Hematopoietic multipotent progenitor cell treated with erythropoietin and hydrocortisone succinate and interleukin-3 and kit ligand, for 6 days (in vitro differentiated cells): ENCODE measurements around the gene FCGR3A.
"Not testable (repeated sequence)": the region's sequence is repeated elsewhere in the genome, so short reads cannot be mapped to it uniquely, and the experiment has no call there.

Source experiments
- DNase-seq: peaks from one replicate; pipeline ENCODE4 v3.0.0-alpha.2; 2015

FCGR3A gene

DNA sequence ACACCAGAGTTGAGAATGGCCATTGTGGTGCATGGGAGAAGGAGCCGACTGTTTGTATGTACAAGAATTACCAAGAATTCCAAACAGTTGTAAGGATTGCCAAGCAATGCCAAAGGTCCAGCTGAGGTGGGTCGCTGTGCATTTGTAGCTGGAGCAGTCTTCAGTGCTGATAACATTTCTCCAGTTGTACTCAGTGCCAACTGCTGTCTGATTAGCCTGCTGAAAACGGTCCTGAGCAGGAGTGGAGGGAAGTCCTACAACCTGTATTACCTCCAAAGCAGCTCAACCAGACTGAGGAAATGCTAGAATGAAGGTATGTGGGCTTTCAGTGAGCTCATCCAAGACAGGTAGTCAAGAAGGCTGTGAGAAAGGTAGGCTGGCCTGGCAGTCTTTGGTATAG is 6.5 kb upstream of the FCGR3A start:
- peak; percentile 65 for DNase-seq

DNA sequence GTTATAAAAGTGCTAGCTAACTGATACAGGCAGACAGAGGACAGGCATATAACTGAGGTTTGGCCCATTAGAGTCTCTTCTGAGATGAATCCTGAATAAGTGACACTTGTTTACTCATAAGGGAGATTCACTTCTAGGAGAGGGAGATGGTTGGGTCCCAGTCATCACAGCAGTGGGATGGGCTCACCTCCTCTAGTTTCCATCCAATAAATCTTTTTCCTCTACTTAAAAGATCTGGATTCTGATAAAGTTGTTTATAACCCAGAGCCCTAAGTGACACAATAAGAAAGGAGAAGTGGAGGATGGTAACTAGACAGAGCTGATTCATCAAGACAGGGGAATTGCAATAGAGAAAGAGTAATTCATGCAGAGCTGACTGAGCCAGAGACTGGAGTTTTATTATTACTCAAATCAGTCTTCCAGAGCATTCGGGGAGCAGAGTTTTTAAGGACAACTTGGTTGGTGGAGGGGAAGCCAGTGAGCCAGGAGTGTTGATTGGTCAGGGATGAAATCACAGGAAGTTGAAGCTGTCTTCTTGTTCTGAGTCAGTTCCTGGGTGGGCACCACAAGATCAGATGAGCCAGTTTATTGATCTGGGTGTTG is 5.3 kb upstream of the FCGR3A start:
- not testable (repeated sequence) for DNase-seq

- not testable (repeated sequence) for DNase-seq
These were observed 4.7 kb upstream of the FCGR3A start for GRCh38 chr1:161554340-161554739.

DNA sequence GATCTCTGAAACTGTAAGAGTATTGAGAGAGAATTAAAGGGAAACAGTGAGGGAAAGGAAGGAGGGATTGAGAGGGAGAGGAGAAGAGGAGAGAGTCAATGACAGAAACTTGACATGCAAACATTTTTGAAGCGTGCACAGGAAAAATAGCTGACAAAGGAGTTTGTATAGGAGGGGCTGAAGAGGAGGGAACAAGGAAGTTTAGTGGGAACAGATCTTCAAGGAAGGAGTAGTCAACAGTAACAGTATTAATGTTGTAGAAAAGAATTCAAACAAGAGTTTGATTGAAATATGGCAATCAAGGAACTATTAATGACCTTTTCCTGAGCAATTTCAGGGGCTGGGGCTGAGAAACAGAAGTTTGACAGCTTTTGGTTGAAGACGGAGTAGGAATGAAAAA is 4.0 kb upstream of the FCGR3A start:
- DNase-seq, result not testable (repeated sequence)

GRCh38 chr1:161550942-161551341 is 1.3 kb upstream of the FCGR3A start:
- not testable (repeated sequence) for DNase-seq

DNA sequence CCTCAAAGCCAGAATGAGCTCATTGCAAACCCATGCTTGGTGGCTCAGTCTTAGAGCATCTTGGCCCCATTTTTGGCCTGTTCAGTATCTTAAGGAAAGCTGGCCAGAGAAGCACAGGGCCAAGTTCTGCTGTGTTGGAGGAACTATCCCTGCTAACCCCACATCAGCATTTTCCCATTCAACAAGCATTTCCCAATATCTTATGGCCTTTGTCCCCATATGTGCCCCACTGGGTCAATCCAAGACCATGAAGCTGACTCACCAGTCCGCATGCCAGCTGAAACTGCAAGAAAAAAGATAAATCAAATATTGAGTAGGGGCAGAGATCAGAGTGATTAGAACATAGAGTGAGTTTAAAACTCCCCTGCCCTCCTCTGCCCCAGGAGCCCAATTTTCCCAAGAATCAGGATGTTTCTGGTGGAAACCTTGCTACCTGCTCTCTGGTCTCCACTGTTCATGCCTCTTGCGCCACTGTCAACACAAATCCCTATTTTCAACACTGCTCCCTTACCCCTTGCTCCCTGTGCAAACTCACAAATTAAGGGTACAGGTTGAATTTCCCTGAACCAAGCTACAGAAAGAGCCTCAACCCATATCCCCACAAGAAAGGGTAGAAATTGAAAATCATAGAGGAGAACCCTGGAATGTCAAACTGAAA is 740 bp downstream of the FCGR3A start:
- DNase-seq, result not testable (repeated sequence)

DNA sequence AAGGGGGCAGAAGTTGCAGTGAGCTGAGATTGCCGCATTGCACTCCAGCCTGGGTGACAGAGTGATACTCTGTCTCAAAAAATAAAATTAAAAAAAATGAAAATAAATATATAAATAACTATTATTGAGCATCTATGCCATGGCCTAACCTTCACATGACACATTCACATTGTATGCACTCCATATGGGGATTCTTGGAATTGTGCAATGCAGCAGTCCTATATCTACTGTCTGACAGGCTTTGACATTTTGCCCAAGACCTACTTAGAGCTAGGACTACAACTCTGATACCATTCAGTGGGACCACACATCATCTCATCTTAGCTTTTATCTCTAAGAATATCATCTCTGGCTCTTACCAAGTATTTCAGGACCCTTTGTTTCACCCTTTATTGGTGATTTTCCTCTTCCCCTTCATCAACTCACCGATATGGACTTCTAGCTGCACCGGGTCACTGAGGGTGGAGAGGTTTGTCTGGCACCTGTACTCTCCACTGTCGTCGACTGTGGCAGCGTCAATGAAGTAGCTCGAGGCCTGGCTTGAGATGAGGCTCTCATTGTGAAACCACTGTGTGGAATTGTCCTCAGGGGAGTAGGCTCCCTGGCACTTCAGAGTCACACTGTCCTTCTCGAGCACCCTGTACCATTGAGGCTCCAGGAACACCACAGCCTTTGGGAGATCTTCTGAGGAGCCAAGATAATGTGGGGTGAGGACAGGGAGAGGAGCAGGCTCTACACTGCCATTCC is 1.4 kb downstream of the FCGR3A start:
- not testable (repeated sequence) for DNase-seq

GRCh38 chr1:161545005-161545731 is 4.5 kb downstream of the FCGR3A start:
- peak; percentile 54 for DNase-seq

DNA sequence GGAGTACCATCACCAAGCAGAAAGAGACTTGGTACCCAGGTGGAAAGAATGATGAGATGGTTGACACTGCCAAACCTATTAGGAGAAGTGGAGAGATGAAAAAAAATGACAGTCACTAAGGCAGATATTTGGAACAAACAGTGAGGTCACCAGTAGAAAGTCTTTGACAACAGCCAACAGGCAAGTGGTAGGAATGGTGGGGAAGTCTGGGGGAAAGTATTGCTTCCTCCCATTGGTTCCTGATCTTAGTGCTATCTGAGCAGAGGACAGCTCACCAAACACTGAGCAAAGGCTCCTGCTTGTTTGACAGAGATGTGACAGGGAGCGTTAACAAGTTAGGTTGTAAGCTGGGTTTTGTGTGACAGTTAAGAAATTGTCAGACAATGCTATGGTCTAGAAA is 6.5 kb downstream of the FCGR3A start:
- peak; percentile 32 for DNase-seq

DNA sequence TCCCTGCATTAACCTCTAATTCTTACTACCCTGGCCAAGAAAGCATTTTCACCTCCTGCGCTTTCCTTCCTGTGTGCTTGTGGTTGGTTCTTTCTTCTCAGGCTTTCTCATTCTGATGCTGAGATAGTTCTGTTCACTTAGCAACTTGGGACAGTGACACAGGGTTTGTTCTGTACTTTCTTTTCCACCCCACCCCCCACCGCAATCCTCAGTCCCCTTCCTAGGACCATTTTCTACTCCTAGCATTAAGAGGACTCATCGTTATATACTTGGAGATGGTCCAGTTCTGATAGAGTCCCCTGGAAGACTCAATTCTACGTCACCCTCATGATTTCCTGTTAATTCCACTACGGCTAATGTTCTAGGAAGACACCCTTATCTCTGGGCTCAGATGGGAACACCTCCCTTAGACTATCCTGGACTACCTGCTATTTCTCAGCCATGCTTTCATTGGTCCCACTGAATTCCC is 7.5 kb downstream of the FCGR3A start:
- DNase-seq, result peak; percentile 88

DNA sequence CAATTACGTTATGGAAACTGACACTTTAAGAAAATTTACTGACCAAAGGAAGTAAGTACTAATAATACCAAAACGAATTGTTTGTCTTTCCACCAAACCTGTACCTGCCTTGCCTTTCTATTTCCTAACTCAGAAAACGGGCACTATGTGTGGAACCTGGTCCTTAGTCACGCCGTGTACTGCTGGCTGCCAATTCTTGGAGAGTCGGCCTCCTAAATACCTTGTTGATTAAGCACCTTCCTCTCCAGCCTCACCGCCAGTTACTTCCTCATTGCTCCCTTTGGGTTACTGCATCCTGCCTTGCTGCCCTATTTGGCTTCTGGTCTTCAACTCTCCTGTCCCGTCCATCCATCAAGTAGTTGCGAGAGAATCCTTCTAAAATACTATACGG is 9.1 kb downstream of the FCGR3A start:
- DNase-seq, result peak; percentile 41

DNA sequence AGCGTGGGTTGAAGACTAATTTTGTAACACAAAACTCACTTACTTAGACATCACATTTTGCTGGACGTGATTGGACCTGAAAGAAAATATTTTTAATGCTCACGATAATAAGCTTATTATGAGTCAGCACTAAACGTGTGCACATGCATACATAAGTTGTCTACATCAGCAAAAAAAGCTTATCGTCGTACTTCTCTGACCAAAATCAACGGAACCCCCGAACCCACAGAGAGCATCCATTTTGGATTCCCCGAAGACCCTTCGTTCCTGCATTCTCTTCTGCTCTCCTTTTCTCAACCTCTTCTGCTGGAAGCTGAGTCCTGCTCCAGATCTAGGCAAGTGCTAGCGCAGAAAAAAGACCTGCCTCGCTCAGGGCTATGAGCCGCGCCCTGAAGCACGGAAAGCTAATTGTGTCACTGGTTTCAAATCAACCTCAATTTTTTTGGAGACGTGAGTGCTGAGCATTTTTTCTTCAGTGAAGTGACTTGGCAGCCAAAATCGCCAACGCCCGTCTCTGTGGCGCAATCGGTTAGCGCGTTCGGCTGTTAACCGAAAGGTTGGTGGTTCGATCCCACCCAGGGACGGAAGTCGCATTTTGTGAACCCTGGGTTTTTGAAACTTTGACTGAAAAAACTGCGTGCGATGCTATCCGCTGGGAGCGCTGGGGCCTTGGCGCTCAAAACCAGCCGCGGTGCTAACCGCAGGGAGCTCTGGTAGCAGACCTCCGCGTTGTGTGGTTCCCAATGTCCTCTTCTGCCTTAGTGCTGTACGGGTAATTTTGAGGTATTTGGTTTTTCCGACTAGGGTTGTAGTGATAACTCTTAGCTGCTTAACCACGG is 9.7 kb downstream of the FCGR3A start:
- DNase-seq, result peak; percentile 94

DNA sequence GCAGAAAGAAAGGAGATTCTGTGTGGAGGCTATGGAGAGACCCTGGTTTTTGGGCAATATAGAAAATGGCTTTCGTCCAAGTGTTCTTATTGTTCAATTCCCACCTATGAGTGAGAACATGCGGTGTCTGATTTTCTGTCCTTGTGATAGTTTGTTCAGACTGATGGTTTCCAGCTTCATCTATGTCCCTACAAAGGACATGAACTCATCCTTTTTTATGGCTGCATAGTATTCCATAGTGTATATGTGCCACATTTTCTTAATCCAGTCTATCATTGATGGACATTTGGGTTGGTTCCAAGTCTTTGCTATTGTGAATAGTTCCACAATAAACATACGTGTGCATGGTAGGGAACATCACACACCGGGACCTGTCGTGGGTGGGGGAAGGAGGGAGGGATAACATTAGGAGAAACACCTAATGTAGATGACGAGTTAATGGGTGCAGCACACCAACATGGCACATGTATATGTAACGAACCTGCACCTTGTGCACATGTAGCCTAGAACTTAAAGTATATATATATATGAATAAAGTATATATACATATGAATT is 10.6 kb downstream of the FCGR3A start:
- DNase-seq, result not testable (repeated sequence)

- not testable (repeated sequence) for DNase-seq
These were observed 12.4 kb downstream of the FCGR3A start for GRCh38 chr1:161537068-161537669.

DNA sequence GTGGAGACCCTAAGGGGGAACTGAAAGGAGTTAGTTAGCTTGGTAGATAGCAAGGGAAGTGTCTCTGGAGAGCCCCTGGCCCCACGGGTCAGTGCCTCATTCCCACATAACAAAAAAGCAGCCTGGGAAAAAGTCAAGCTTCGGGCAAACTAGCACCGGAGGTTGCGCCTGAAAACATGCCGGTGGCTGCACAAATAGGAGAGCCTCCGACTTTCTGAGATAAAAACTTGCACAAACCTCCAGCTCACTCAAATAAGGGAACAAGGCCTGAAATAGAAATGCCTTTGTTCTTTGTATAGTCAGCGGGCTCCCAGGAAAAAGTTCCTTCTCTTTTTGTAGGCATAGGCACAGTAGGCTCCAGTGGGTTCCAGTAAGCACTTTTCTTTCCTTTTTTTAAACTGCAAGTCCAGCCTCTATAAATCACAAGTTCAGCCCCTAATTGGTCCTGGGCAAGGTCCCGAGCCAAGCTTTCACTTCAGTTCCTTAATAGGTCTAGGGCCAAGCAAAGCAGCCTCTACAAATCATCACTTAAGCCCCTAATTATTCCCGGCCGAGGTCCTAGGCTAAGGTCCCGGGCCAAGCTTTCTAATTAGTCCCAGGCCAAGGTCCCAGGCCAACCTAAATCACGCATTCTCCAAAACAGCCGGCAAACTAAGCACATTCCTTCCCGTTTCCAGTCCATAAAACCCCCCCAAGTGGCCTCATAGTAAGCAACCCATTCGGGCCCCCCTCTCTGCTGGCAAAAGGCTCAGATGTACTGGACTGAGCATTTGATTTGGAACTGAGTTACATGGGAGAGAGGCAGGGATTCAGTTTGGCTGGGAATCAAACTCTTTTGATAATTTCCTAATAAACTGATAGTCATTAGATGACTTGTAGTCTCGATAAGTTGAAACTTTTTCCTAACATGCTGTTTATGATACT is 16.7 kb downstream of the FCGR3A start:
- peak; percentile 6 for DNase-seq

GRCh38 chr1:161531986-161532643 is 17.5 kb downstream of the FCGR3A start:
- peak; percentile 2 for DNase-seq

DNA sequence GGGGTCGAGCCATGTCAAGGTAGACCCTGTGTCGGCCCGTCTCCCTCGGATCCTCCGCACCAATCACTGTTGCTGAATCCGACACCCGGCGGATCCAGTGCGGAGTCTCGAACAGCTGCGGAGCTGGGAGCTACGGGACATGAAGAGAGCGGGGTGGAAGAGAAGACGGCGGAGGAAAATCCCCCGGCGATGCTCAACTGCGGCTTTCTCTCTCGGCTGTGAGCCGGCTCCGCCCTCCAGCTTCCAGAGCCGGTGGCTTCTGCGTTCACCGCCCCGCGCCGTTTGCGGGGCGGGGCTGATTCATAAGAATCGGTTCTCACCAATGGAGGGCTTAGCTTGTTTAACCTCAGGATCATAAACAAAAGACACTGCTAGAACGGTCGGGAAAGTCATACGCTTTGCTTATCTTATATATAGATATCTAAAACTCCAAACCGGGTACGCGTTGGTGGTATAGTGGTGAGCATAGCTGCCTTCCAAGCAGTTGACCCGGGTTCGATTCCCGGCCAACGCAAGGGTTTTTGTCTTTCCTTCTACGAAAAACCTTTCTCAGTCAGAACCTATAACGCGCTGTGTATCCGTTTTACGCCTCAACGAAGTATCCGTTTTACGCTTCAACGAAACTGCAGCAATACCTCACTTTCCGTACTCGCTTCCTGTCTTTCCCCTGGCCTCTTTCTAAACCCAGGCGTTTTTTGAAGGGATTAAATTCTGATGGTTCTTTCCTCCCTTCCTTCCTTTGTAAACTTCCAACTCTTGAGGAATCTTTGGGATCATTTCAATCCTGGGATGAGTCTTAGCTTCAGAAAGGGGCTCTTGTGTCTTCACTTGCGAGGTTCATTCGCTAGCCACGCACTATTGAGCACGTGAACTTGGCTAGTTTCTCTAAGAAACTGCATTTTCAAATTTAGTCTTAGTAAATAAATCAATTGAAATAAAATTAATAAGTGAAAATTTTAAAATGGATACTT is 18.7 kb downstream of the FCGR3A start:
- DNase-seq, result peak; percentile 97

DNA sequence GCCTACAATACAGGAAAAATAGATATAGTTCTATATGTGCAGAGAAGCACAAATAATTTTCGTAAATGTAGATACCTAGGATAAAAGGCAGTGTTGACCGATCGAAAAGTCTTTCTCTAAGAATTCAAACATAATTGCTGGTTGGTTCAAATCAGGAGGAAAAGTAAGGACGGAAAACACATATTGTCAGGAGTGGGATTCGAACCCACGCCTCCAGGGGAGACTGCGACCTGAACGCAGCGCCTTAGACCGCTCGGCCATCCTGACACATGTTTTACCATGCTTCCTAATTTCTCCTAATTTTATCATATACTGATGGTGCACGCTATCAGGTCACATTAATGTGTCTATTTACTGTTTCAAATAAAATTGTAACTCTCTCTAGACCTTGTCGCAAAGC is 19.5 kb downstream of the FCGR3A start:
- DNase-seq, result peak; percentile 76
